ENCODE data around the gene PTGDS. TPM values are rescaled to one million over a fixed set of nuclear protein-coding genes. Genes with fewer than 3 reads are reported as not detected.

The PTGDS gene
- total RNA-seq, 2 experiments from 2014 or later = 1.3 to 3.3 TPM

DNA sequence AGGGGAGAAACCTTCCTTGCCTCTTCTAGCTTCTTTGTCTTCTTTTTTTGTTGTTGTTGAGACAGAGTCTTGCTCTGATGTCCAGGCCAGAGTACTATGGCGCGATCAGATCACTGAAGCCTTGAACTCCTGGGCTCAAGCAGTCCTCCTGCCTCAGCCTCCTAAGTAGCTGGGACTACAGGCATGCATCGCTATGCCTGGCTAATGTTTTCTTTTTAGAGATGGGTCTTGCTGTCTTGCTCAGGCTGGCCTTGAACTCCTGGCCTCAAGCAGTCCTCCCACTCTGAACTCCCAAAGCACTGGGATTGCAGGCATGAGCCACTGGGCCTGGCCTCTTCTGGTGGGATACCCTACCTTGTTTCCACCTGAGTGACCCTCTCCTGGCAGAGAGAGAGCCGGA lies 11.6 kb downstream of the PTGDS start:
- ATAC-seq (ENCODE audit: low read depth) = no peak
- H3K27me3 Mint-ChIP-seq = peaks cover 39% of the 10 kb centered on the region
- POLR2A ChIA-PET = no interaction called here
- no peak overlapping the region for H3K27ac Mint-ChIP-seq
- no peaks in the 10 kb centered on the region for H3K9me3 Mint-ChIP-seq
- no peak overlapping the region for H3K4me3 Mint-ChIP-seq
- no peak for DNase-seq
- H3K36me3 Mint-ChIP-seq = peaks cover 2% of the 10 kb centered on the region
- peaks cover 14% of the 10 kb centered on the region for H3K4me1 Mint-ChIP-seq

DNA sequence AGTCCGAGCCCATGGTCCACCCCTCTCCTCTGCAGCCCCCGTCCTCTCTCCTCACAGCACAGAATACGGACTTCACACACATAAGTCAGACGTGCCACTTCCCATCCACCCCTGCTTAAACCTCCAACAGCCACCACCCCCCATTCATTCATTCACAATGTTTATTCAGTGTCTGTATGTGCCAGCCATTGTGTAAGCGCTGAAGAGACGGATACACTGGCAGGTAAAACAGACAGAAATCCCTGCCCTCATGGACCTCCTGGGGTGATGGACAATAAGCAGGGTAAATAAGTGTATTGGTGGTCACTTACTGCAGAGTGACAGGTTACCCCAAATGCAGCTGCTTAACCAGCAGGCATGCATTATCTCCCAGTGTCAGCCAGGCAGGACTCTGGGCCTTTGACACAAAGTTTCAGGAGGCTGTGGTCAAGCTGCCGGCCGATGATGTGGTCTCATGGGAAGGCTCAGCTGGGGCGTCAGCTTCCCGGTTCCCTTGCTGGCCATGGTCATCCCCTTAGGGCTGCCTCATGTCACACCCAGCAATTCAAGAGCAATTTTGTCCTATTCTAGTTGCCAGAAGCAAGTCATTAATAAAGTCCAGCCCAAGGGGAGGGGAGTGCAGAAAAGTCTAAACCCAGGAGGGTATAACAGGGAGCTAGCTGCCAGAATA lies 13.1 kb downstream of the PTGDS start:
- ATAC-seq (ENCODE audit: low read depth) = no peak
- peaks cover 2% of the 10 kb centered on the region for H3K36me3 Mint-ChIP-seq
- H3K4me3 Mint-ChIP-seq = peak overlapping the region; percentile 29
- peaks cover 13% of the 10 kb centered on the region for H3K4me1 Mint-ChIP-seq
- POLR2A ChIA-PET = no interaction called here
- H3K27me3 Mint-ChIP-seq = peaks cover 31% of the 10 kb centered on the region
- no peak for DNase-seq
- H3K27ac Mint-ChIP-seq = no peak overlapping the region
- H3K9me3 Mint-ChIP-seq = no peaks in the 10 kb centered on the region

DNA sequence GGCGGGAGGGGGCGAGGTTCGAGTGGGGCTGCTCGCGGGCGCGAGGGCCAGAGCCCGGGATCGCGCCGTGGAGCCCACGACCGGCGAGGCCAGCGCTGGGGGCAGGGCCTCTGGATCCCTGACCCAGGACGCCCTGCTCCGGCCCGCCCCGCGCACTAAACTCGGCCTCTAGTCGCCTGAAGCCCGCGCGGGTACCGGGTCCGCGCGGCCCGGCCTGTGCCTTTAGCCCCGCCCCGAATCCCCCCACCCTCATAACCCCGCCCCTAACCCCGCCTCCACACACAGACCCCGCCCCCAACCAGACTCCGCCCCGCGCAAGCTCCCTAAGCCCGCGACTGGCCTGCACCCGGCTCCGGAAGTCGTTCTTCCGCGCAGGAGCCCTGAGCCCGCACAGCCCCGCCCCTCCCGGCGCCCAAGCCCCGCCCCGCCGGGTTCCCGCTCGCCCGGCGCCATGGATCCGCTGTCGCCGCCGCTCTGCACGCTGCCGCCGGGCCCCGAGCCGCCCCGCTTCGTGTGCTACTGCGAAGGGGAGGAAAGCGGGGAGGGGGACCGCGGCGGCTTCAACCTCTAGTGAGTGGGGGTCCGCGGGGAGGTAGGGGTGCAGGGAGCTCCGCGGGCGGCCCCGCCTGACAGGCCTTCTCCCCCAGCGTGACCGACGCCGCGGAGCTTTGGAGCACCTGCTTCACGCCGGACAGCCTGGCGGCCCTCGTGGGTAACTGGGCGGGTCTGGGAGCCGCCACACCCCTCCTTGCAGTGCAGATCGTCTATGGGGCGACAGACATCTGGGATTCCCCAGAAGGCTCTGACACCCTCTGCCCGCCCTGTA lies 14.9 kb downstream of the PTGDS start, which contains the start of gene PAXX:
PAXX (plus strand) TSS at position 430 of the 826 bp plus-strand sequence; CDS start at position 452, 22 bp downstream.
- H3K4me1 Mint-ChIP-seq = peaks cover 17% of the 10 kb centered on the region
- H3K27ac Mint-ChIP-seq = peak within 1 kb of the TSS; percentile 82
- no peaks in the 10 kb centered on the region for H3K9me3 Mint-ChIP-seq
- ATAC-seq (ENCODE audit: low read depth) = peak; percentile 81
- peak within 1 kb of the TSS; percentile 85 for H3K4me3 Mint-ChIP-seq
- DNase-seq = peak; percentile 99
- H3K27me3 Mint-ChIP-seq = peaks cover 22% of the 10 kb centered on the region
- POLR2A ChIA-PET = interaction anchor here (0.7 to 2.2 kb wide), 20 partner anchors 8 to 249 kb away, joined by 3 to 19 read pairs (median 6); partner anchors contain the start of genes AJM1, FBXW5, FUT7 and LCNL1
- peaks cover 2% of the 10 kb centered on the region for H3K36me3 Mint-ChIP-seq

DNA sequence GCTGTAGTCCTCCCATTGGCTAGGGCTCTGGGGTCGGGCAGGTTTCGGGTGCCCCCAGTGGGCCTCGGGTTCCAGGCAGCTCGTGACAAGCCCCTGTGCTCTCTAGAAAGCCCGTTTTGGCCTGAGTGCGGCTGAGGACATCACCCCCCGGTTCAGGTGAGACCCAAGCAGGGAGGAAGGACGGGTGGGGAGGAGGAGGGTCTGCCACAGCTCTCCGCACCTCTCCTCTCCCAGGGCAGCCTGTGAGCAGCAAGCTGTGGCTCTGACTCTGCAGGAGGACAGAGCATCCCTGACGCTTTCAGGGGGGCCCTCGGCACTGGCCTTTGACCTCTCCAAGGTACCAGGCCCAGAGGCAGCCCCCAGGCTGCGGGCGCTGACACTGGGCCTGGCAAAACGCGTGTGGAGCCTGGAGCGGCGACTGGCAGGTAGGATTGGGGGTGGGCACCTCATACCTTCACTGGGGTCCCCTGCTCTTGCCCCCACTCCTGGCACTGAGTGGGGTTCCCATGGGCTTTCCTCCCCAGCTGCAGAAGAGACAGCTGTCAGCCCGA lies 15.6 kb downstream of the PTGDS start:
- POLR2A ChIA-PET = interaction anchor here (0.7 to 2.2 kb wide), 18 partner anchors 7 to 248 kb away, joined by 3 to 19 read pairs (median 6); partner anchors contain the start of genes FBXW5, LCNL1, MAN1B1 and PTGDS
- Mint-ChIP-seq H3K4me1 (peaks cover 21% of the 10 kb centered on the region), H3K4me3 (peak overlapping the region; percentile 85), H3K36me3 (peaks cover 2% of the 10 kb centered on the region), H3K27ac (peak overlapping the region; percentile 82), H3K27me3 (peaks cover 15% of the 10 kb centered on the region), H3K9me3 (no peaks in the 10 kb centered on the region)
- no peak for DNase-seq
- peak; percentile 1 for ATAC-seq (ENCODE audit: low read depth)

DNA sequence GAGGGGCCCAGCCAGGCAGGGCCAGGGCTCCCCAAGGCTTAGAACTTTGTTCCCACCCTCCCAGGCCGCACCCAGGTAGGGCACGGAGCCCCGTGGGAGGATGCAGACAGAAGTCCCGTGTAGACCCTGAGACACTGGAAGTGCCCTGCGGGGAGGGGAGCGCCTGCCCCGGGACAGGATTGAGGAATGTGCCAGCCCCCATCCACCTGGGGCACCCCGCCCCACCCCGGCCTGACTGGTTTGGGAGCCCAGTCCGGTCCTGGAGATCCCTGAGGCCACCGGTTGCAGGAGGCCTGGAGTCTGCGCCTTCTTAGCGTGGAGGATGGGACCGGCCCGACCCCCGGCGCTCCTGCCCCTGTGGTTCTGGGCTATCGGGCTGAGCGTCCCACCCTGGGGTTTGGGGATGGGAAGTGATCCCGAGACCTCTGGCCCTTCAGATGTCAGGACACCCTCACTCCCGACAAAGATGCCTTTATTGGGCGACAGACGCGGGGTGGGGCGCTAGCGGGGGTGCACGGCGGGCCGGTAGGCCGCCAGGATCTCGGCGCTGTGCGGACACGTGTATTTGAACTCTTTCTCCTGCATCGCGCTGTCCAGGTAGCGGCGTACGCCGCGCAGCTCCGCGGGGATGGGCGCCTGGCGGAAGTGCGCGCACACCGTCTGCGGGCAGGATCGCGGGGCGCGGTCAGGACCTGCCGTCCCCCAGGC lies 17.0 kb downstream of the PTGDS start:
- DNase-seq (no peak), ATAC-seq (ENCODE audit: low read depth) (no peak)
- Mint-ChIP-seq H3K9me3 (no peaks in the 10 kb centered on the region), H3K27me3 (peaks cover 10% of the 10 kb centered on the region), H3K4me1 (peaks cover 29% of the 10 kb centered on the region), H3K4me3 (no peak overlapping the region), H3K27ac (no peak overlapping the region), H3K36me3 (peaks cover 2% of the 10 kb centered on the region)
- POLR2A ChIA-PET = interaction anchor here (1.1 to 1.5 kb wide), 2 partner anchors 32 to 40 kb away, joined by 4 read pairs; no protein-coding TSS in a partner anchor

DNA sequence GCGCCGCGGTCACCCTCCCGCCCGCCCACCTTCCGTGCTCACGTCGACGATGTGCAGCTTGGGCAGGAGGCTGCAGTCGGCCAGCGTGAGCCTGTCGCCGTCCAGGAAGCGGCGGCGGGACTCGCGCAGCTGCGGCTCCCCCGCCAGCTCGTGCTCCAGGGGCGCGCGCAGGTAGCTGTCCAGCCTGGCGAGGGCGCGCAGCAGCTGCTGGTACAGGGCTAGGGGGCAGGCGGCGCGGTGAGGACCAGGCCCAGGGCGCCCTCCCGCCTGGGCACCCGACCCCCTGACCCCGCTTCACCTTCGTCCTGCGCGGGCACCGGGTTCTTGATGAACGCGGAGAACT lies 17.6 kb downstream of the PTGDS start:
- Mint-ChIP-seq H3K9me3 (no peaks in the 10 kb centered on the region), H3K4me3 (no peak overlapping the region), H3K4me1 (peaks cover 31% of the 10 kb centered on the region), H3K27ac (no peak overlapping the region), H3K27me3 (peaks cover 5% of the 10 kb centered on the region), H3K36me3 (peaks cover 2% of the 10 kb centered on the region)
- DNase-seq = no peak
- no peak for ATAC-seq (ENCODE audit: low read depth)
- POLR2A ChIA-PET = no interaction called here

DNA sequence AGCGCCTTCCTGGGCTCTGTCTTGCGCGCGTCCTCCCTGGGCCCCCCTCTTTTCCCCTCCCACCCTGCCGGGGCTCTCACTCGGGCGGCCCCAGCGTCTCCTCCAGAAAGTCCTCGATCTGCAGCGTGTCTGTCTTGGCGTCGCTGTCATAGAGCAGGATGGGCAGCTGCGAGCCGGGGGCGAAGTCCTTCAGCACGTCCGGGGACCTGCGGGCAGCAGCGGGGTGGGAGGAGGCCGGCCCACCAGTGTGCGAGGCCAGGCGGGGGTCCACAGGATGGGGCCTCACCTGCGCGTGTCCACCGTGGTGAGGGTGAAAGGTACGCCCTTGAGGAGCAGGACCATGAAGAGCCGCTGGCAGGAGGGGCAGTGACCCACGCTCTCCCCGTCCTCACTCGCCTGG lies 18.1 kb downstream of the PTGDS start:
- ATAC-seq (ENCODE audit: low read depth) (no peak), DNase-seq (no peak)
- no peak overlapping the region for H3K27ac Mint-ChIP-seq
- H3K9me3 Mint-ChIP-seq = no peaks in the 10 kb centered on the region
- H3K27me3 Mint-ChIP-seq = peaks cover 2% of the 10 kb centered on the region
- POLR2A ChIA-PET = interaction anchor here (0.5 to 1.7 kb wide), 9 partner anchors 17 to 474 kb away, joined by 3 to 10 read pairs (median 3); partner anchors contain the start of gene MAN1B1
- H3K4me1 Mint-ChIP-seq = peaks cover 36% of the 10 kb centered on the region
- peaks cover 2% of the 10 kb centered on the region for H3K36me3 Mint-ChIP-seq
- H3K4me3 Mint-ChIP-seq = no peak overlapping the region

DNA sequence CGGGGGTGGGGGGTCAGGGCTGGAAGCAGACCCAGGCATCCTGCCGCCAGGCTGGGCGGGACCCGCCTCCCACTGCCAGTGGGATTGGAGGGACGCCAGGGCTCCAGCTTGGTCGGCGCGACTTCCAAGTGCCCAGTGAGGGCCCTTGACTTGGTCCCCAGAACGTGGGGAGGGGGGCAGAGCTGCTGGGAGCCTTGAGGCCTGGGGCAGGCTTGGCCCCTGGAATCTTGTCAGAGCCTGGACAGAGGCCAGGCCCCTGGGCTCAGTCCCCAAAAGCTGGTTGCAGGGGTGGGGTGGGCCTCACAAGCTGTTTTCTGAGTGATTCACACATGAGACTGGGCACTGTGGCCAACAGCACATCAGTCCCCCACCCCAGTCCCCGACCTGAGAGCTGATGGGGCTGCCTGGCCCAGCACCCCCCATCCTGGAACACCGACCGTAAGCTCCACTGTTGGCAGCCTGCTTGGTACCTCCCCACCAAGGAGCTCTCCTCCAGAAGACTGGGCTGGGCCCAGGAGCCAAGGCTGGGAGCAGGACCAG lies 18.5 kb downstream of the PTGDS start:
- Mint-ChIP-seq H3K36me3 (peaks cover 2% of the 10 kb centered on the region), H3K9me3 (no peaks in the 10 kb centered on the region), H3K4me3 (peak overlapping the region; percentile 64), H3K27me3 (peaks cover 4% of the 10 kb centered on the region), H3K4me1 (peaks cover 39% of the 10 kb centered on the region), H3K27ac (peak overlapping the region; percentile 80)
- no peak for ATAC-seq (ENCODE audit: low read depth)
- no peak for DNase-seq
- POLR2A ChIA-PET = interaction anchor here (0.5 to 1.7 kb wide), 11 partner anchors 17 to 474 kb away, joined by 3 to 10 read pairs (median 3); partner anchors contain the start of genes C8G and MAN1B1

DNA sequence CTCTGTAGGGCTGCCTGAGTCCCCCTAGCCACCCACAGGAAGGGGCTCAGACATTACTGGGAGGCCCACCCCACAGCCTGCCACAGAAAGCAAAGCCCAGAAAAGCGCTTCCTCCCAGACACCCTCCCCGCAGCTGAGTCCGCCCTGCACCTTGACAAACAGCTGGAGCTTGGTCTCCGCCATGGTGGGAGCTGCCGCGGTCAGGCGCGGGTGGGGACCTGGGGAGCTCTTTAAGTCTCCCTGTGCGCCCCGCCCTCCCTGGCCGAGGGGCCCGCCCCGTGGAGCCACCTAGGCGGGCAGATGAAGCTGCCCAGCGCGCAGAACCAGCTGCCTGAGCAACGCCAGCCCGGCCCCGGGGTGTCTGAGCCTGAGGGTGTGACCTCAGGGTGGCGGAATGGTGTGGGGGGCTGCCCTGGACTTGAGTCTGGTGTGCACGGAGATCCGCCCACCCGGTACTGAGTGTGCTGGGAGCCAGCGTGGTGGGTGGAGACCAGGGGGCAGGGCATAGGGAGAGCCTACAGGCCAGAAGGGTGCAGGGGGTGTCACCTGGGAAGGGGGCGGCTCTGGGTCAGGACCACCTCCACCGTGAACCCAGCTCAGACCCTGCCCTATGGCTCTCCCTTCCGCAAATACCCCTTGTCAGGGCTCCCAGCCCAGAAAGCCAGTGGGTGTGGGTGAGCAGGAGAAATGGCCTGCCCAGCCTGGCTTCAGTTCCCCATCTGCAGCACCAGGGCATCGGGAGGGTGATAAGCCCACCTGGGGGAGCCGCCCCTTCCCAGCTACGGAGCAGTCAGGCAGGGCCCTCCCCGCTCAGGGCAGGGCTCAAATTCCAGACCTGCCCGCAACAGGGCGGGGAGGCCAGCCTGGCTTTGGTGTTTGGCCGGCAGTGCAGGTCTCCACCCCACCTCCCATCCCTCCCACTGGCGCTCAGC lies 19.3 kb downstream of the PTGDS start, which contains the start of gene CLIC3:
CLIC3 (minus strand) TSS at position 208 of the 932 bp plus-strand sequence; CDS start at position 183, 25 bp downstream.
- POLR2A ChIA-PET = interaction anchor here (0.9 to 1.7 kb wide), 11 partner anchors 18 to 133 kb away, joined by 3 to 10 read pairs (median 3); partner anchors contain the start of genes C8G and MAN1B1
- peak; percentile 10 for ATAC-seq (ENCODE audit: low read depth)
- Mint-ChIP-seq H3K36me3 (peaks cover 2% of the 10 kb centered on the region), H3K4me3 (peak within 1 kb of the TSS; percentile 64), H3K27ac (peak within 1 kb of the TSS; percentile 82), H3K4me1 (peaks cover 34% of the 10 kb centered on the region), H3K9me3 (no peaks in the 10 kb centered on the region), H3K27me3 (peaks cover 2% of the 10 kb centered on the region)
- peak; percentile 73 for DNase-seq

DNA sequence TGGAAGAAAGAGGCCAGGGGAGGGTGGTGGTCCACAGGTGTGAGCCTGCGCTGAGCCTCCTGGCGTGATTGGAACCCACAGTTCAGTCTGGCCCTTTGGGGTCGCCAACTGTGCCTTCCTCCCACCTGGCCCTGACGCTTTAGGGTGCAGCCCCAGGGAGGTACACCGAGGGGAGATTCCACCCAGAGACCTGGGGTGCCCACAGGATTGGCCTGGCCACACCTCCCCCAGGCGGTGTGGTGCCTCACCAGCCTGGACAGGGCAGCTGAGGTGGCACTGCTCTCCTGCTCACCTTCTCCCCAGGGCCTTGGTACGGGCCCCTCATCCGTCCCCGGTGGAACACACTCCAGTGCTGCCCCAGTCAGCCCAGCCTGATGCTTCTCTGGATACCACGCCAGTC lies 20.1 kb downstream of the PTGDS start:
- Mint-ChIP-seq H3K9me3 (no peaks in the 10 kb centered on the region), H3K4me3 (peak overlapping the region; percentile 70), H3K27ac (peak overlapping the region; percentile 82), H3K27me3 (peaks cover 7% of the 10 kb centered on the region), H3K4me1 (peaks cover 33% of the 10 kb centered on the region), H3K36me3 (peaks cover 2% of the 10 kb centered on the region)
- POLR2A ChIA-PET = interaction anchor here (1.1 to 1.7 kb wide), 4 partner anchors 29 to 132 kb away, joined by 3 to 5 read pairs (median 4); no protein-coding TSS in a partner anchor
- DNase-seq = no peak
- no peak for ATAC-seq (ENCODE audit: low read depth)

DNA sequence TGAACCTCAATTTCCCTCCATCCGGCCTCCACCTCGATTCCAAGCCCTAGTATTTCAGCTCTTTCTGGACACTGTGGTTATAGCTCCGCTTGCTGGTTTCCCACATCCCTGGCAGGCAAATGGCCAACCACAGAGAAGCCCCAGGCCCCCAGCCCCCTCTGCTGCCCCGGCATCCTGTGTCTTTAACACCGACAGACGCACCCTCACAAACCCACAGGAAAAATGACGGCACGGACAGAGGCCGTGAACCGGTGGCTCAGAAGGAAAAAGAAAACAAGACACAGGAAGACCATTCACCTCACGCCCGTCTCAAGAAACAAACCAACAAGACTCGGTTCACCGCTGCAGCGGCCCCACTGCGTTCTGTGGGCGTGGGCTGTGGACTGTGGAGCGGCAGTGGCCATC lies 20.5 kb downstream of the PTGDS start:
- ATAC-seq (ENCODE audit: low read depth) (peak; percentile 7), DNase-seq (peak; percentile 58)
- H3K27me3 Mint-ChIP-seq = peaks cover 10% of the 10 kb centered on the region
- H3K36me3 Mint-ChIP-seq = peaks cover 2% of the 10 kb centered on the region
- peak overlapping the region; percentile 82 for H3K27ac Mint-ChIP-seq
- no peaks in the 10 kb centered on the region for H3K9me3 Mint-ChIP-seq
- POLR2A ChIA-PET = interaction anchor here (1.1 kb wide), 1 partner anchor 50 kb away, joined by 3 read pairs; no protein-coding TSS in a partner anchor
- H3K4me3 Mint-ChIP-seq = peak overlapping the region; percentile 70
- peaks cover 33% of the 10 kb centered on the region for H3K4me1 Mint-ChIP-seq
